HG02870 (cell line): ENCODE measurements around the gene MCC.

Source experiments
- ATAC-seq: cut with Tn5 transposase; IDR thresholded peaks from one replicate; pipeline ENCODE4 v1.9.1; 2021; ENCODE audit warnings: mild to moderate bottlenecking, moderate library complexity; ENCODE audit not compliant: unreplicated experiment

Gene MCC

DNA sequence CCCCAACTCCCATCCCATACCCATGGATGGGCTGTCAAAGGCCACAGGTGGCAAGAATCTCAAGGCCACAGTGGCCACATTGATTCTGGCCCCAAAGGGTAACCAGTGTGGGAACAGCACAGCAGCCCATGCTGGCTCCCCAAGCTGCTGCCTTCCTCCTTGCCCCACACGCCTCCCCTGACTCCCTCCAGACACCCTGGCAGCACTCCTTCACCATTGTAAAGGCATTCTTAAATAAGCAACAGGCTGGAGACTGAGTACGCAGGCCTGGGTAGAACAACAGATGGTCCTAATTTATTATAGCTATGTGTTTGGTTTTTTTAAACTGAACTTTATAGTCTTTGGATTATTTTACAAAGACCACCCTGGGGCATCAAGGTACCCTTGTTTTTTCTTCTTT lies 212.3 kb downstream of the MCC start:
- no peak for ATAC-seq

DNA sequence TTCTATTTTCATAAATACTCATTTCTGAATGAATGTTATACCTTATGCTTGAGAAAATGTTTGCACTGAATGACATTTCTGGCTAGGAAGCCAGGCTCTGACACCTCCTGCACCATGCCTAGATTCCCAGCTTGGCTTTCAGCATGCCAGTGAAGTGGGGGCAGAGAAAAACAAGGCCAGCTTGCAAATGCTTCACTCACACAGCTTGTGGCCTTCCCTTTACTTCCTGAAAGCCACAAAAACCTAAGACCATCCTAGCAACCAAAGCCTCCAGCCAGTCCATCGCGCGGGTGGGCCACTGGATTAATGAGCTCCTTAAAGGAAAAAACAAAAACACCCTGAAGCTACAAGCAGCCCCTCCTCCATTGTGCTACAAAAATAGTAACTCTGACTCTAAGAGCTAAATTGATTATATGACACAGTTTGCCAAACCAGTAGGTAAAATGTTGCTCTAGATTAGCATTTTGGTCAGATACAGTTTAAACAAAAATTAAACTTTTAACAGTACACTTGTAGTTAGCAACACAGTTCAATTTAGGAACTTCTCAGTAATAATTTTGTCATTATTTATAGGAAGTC lies 213.3 kb downstream of the MCC start:
- ATAC-seq, result no peak

DNA sequence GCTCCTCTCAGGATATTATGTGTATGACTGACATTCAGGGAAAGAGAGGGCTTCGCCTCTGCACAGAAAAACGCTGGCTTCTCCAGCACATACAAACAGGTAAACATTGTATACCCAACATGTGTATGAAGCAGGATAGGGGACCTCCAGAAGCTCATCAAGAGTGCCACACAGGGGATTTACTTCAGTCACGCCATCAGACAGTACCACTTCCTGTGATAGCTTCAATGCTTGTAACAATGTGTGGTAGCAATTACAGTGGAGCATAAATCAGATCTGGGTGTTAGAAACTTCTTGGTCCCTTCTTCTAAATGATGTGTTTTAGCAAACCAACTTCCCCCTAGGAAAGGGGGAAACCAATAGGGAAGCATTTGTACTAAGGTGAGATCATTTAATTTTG lies 214.3 kb downstream of the MCC start:
- ATAC-seq, result no peak

DNA sequence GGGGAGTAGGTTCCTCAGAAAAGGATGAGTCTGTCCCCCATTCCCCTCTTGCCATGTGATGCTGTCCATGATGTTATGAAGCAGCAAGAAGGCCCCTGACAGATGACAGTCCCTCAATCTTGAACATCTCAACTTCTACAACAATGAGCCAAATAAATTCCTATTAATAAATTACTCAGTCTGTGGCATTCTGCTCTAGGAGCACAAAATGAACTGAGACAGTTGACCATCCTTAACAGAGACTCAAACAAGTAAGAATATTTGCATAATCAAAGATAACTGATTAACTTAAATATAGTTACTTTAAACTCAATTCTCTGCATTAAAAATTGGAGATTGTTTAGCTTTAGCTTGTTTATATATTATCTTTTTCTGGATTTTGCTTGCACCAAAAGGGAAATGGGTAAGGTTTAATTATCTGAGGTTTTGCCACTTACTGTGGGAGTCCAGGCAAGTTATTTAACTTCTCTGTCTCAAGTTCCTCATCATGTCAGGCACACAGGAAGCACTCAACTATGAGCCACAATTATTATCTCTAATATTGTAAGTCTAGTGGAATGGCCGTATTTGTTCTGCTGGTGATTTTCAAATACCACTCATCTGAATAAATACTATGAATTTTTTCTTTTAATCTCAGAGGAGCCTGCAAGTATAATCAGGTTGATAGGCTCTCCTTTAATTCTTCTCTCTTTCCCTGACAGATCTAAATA lies 216.4 kb downstream of the MCC start:
- ATAC-seq, result no peak

DNA sequence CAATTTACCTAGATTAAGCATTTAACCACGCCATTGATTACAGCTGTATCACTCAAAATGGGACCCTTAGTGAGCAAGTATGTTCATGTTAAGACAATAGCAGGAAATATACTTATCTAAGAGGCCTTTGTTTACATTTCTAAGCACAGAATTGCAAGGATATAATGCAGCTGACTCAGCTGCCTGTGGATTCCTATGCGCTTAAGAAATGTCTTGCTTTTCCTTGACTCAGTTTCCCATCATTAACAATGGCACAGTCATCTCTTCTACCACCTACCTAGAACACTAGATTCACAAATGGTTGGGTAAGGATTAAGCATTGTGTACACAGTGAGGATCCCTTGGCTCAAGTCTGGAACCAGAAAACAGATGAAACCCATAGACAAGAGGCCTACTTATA lies 217.2 kb downstream of the MCC start:
- no peak for ATAC-seq

DNA sequence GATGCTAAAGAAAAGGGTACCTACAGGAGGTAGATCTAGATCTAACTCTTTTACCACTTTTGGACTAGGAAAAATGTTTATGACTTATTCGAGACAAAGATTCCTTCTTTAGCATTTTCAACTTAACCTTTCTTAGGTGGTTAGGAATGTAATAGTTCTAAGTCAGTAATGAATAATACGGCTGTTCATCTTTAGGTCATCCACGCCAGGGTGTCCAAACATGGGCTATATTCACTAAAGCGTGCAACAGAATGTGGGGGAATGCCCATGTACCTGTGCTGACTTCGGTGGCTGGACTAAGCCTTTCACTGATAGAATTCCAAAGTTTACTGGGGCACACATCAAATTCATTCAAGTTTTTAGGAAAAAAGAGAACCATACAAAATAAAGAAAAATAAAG lies 218.2 kb downstream of the MCC start:
- no peak for ATAC-seq

DNA sequence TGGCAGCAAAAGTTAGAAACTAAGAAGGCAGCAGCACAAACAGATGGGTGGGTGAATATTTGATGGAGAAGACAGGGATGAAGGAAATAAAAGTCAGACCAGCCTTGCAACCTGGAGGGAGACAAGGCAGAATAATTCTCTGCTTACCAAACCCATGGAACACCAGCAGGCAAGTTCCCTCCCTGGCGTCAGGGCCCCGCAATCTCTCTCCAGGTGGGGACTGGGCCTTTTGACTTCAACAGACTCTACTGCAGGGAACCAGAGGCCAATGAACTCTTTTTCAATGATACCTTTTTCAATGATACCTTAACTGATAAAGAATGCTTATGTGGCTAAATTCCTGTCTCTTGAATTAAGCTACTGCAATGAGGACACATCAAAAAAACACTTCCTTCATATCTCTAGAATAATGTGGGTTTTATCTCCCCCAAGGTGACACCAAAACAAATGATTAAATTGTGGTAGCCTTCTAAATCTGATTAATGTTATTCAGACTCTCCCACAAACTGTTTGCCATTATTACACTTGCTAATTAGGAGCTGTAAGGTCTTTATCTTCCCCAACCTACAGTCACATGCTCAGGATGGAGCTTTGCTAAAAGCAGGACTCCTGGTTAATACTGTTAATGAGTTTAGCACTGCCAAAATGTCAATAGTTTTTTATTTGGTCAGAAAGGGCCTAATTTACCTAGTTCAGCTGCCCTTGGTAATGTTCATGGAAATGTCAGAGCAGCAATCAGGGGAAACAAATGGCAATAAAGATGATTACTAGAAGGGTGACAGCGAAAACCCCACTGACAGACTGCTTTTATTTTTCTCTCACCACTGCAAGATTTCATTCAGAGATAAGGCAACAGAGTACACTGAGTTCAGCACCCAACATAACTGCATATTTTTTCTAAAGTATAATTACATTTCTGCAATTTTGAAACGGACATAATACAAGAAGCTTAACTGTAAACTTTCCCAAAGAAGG lies 218.9 kb downstream of the MCC start:
- no peak for ATAC-seq

DNA sequence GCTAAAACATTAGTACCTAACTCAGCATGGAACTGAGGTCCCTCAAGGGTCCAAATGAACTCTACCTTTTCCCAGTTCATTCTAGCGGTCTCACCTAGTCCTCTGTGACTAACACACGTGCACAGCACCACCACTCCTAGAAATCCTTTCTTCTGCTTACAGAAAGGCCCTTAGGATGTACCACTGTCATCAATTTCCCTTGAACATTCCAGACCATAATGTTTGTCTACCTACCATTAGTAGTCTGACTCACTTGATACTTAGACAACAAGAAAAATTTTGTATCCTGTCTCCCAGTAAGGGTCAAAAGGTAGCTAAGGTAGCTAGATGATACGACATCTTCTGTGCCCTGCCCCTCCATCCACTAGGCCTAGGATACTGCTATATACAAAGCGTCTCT lies 220.0 kb downstream of the MCC start:
- ATAC-seq, result no peak

DNA sequence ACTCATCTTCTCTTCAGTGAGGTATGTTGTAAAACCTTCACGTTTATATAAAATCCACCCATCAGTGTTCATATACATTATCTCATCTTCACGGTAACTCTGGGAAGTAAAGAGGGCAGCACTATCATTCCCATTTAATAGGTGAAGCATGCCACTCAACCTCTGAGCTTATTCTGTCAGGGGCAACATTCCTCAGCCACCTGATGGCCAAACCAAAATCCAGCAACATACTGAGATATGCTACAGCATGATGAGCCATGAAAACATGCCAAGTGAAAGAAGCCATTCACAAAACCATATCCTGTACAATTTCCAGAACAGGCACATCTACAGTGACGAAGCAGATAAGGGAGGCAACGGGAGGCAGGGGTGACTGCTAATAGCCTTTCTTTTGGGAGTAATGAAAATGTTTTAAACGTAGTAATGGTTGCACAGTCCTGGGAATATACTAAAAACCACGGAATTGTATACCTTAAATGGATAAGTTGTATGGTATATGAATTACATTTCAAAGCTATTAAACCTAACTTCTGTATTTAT lies 220.8 kb downstream of the MCC start:
- ATAC-seq, result no peak

DNA sequence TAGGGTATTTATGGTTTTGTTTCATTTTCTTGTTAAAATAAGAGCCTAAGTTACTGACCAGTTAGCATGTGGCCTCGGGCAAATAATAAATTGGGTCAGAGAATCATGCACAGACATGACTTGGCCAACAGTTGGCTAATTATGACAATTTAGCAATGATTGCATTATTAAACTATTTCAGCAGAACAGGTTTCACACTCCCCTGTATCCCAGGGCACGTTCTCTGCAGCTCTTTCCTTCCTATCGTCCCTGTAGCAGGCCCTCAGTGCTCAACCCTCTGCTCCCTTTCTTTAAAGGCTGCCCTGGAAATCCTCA lies 221.4 kb downstream of the MCC start:
- no peak for ATAC-seq

DNA sequence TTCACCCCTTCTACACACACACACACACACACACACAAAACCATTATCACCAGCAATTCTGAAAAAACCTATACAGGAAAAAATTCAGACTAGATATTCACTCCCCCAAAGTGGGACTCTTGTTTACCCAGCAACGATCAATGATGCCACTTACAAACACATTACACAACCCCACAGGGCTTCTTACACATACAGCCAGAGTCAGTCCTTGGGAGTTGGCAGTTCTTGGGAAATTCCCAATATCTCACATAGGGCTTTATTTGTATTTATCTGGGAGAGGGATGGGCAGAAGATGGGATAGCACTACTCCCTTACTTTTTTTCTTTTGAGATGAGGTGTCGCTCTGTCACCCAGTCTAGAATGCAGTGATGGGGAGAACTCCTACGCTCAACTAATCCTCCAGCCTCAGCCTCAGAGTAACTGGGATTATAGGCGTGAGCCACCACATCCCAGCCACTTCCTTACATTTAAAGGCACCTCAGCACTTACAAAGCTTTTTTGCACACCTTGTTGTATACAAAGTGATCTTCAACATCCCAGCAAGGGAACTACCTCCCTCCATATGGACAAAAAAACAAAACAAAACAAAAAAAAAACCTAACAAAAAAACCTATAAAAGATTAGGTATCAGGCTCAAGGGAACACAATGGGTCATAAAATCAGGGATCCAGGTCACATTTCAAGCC lies 221.9 kb downstream of the MCC start:
- no peak for ATAC-seq

DNA sequence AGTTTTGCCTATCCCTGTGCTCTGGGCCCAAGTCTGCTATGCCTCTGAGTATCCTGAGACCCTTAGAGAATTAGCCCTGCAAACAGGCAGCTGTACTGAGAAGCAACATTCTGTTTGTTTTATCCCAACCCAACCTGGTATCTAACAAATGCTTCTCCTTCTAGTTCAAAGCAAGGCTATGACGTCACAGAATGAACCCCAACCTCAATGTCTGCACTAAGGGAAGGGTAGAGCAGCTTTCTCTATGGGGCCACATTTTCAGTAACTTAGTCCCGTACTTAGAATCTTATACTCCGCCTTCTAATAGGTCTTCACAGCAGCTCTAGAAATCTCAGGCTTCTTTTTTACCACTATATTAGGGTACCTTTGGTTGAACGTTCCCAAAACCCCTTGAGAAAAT lies 223.1 kb downstream of the MCC start:
- no peak for ATAC-seq

DNA sequence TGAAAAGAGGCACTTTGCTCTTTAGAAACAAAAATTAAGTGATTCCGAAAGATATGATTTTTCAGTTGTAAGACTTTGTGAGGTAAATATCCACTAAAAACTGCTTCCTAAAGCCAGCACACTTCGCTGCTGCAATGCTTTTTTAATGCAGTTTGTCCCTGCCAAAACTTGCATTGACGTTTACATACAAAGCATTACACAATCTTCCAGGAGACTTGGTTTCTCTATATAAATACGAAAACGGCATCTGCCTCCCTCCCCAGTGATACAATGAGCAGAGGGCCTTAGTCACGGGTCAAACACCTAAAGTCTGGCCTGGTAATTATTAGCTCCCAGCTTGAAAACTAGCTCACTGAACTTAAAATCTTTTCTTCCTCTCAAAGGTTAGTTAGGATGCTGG lies 224.2 kb downstream of the MCC start:
- ATAC-seq, result no peak

DNA sequence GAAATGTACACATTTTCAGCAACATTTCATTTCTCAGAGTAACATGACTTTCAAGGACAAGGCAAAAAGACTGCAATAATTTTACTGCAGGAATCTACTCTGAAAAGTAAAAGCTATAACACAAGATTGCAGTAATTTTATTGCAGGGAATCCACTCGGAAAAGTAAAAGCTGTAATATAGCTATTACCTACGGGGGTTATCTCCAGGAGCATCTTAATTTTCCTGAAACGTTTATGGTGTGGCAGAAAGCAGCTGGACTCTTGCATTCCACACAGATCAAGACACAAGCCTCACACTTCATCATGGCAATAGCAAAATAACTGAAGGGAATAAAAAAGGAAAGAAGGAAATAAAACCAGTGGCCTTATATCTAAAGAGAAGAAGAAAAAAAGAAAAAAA lies 224.7 kb downstream of the MCC start:
- ATAC-seq, result no peak

DNA sequence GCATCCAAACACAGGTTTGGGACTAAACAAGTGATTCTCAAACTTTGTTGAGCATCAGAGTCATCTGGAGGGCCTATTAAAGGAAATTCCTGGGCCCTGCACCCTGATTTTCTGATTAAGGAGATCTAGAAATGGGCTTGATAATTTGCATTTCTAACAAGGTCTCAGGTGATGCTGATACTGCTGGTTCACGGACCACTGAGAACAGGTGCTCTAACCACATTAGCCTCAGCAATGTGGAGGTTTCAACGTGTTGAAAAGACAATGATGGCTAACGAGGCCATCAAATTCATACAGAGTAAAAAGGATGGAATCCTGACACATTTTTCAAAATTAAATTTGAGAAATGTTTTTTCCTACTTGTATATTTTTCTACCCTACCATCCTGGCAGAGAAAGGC lies 225.6 kb downstream of the MCC start:
- no peak for ATAC-seq

DNA sequence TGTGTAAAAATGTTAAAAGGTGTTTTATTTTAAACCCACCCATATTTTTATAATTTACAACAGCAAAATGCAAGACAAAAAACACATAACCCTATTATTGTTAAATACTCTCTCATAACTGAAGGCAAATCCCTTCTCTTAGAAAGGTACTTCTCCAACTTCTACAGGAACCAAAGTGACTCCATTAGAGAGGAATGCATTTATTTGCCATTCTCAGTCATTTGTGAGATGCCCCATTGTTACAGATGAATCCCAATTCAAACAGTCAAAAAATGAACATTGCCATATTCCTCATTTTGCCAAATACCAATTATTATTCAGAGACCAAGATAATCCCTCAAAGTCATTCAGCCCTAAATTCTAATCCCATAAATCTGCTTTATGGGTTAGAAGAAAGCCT lies 229.2 kb downstream of the MCC start:
- ATAC-seq, result no peak

DNA sequence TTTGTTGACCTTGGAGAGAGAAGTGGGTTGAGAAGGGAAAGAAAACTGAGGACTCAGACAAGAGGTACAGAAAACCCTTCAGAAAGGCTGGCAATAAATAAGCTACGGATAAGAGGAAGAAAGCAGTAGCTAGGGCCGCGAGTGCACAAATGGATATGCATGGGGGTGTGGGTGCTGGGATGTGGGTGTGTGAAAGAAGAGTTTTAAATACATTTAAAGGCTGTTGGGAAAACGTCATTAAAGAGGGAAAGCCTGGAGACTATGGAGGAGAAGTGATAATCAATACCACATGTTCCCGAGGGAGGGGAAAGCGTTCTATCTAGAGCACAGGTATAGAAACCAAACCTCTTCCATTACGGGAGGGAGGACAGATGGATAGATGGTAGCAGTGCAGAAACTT lies 230.7 kb downstream of the MCC start:
- no peak for ATAC-seq

DNA sequence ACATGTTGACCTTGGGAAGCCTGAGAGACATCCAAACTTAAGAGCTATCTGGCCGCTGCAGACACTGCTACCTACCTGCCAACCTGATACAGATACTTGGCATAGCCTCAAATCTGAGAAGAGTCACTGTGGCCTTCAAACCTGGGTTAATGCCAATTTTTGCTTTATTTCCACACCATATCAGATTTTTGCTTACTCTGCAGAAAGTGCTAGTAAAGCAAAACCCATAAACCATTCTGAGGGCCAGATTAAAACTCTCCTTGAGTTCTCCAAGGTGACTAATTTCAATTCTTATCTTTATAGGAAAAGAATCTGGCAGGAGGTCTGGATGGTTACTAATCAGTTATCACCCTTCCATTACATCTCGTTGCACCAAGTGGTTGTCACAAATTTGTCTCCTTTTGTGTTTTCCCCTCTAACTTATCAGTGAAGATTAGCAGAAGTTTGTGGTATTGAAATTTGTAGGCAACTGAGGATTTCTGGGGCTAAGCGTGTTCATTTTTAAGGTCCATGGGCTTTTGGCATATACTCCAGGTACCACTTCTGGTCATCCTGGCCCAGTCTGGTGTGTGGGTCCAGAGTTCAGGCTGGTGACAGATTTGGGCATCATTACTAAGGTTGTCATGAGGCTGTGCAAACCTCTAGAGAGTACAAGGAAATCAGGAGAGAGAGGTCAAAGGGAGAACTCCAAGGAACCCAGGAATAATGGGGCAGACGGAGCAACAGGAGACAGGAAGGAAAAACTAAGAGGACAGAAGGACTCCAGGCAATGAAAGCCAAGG lies 231.4 kb downstream of the MCC start:
- ATAC-seq, result no peak

DNA sequence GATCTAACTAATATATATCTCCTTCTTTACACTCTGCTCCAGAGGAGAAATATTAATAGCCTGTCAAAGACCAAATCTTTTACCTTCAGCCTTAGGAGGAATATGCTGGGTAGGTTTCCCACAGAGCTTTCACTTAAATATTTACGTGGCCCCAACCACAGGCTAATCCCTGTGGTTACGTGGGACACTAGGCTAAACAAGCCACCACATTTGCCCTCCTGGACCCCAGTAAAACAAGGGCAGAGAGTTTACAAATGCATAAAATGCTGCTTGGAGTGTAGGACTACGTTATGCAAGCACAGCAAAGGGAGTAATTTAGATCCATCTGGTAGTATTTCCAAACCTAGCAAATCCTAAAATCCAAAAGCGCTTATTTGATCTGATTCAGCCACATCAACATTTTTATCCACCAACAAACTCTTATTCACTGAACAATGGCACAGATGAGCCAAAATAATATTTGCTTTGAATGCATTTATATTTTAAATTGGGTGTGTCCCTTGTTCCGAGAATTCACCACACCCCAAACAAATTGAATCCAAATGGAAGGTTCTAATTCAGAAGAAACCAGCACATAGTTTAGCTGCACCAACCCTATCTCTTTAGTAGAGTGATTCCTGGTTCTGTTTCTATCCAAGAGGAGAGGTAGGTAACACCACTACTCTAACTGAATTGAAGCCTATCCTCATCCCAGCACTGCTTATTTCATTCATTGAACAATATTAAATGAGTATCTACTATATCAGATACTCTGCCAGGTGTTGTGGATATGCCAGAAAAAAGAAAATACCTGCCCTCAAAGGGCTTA lies 232.5 kb downstream of the MCC start:
- ATAC-seq, result no peak

DNA sequence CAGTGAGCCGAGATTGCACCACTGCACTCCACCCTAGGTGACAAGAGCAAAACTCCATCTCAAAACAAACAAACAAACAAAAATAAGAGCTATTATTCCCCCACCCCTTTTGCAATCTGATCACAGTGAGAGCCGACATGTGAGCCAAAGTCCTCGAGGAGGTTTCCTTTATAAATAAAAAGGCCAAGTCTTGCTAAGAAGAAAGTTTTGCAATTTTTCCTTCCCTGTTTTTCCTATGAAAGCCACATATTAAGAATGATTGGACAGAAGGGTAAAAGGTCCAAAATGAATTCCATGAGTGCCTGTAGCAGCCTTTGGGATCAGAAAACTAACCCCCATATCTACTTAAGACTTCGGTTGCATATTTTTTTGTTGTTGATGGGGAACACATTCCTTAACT lies 233.1 kb downstream of the MCC start:
- ATAC-seq, result no peak
